ENCODE results near the gene GAD1.

GAD1 gene

DNA sequence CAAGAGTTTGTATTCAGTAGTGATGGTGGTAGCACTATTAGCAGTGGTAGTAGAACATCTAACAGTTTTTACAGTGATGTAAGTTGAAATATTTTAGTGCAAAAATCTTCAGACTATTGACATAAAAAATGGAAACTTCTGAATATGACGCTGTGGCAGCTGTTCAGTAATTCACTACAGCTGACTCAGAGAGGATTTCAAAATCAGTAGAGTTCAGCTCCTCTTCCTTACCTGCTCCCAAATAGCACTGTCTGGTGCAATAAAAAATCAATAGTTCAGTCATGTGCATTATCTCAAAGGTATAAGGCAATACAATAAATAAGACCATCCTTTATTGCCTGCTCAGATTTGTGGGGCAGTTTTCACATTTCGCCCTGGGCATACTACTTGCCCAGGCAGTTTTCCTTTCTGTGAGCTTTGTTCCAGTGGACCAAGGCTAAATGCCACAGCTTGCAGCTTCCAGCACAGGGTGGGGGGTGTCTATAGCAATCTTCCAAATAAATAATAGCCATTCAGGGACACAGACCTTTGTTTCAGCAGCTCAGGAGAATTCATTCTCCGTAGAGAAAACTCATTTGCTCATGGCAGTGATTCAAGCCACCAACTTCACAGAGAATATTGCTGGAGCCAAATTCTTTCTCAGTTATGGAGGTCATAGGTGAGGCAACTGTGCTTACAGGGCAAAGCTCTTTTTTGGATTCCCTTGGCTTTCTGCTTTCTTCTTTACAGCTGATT lies 78.5 kb downstream of the GAD1 start:
- Histone ChIP-seq H2AFZ (ENCODE audit: low read depth, low read length) (no peak overlapping the region), H3K27me3 (ENCODE audit: low read depth, low read length) (peaks cover 14% of the 10 kb centered on the region), H3K9me3 (ENCODE audit: insufficient read depth, low read length) (no peaks in the 10 kb centered on the region), H4K20me1 (ENCODE audit: insufficient read depth, low read length) (no peaks in the 10 kb centered on the region), H3K4me1 (ENCODE audit: low read length) (no peaks in the 10 kb centered on the region), H3K4me2 (ENCODE audit: low read length) (no peak overlapping the region), H3K4me3 (ENCODE audit: low read length) (no peak overlapping the region), H3K27ac (ENCODE audit: low read length) (no peak overlapping the region), H3K36me3 (replicated peaks; ENCODE audit: low read depth, low read length) (no peaks in the 10 kb centered on the region), H3K9ac (ENCODE audit: low read length) (no peak overlapping the region), H3K79me2 (ENCODE audit: low read length) (no peaks in the 10 kb centered on the region)
- TF ChIP-seq EZH2phosphoT487 (IDR thresholded peaks at IDR 0.05; ENCODE audit: low read depth) = no peak
- no peak for TF ChIP-seq CTCF (IDR thresholded peaks at IDR 0.05; ENCODE audit: low read depth, low read length)

DNA sequence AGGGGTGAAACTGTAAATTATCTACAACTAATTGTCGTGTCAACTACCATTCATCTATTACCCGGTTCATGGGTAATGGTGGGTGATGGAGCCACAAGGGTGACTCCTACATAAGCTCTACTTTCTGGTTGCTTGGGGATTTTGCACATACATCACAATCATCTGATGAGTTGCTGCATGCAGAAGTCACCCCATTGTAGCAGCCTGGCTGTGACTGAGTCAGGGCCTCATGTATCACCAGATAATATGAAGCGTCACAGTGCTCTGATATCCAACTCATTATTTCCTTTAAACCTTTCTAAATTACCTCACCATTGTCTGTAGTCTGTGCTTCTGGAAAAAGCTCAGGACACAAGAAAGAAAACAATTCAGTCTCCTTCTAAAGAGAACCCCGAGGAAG lies 79.9 kb downstream of the GAD1 start:
- Histone ChIP-seq H3K4me1 (ENCODE audit: low read length) (no peaks in the 10 kb centered on the region), H3K4me3 (ENCODE audit: low read length) (no peak overlapping the region), H4K20me1 (ENCODE audit: insufficient read depth, low read length) (no peaks in the 10 kb centered on the region), H3K79me2 (ENCODE audit: low read length) (no peaks in the 10 kb centered on the region), H3K9me3 (ENCODE audit: insufficient read depth, low read length) (no peaks in the 10 kb centered on the region), H2AFZ (ENCODE audit: low read depth, low read length) (no peak overlapping the region), H3K36me3 (replicated peaks; ENCODE audit: low read depth, low read length) (no peaks in the 10 kb centered on the region), H3K27me3 (ENCODE audit: low read depth, low read length) (peaks cover 9% of the 10 kb centered on the region), H3K27ac (ENCODE audit: low read length) (no peak overlapping the region), H3K4me2 (ENCODE audit: low read length) (no peak overlapping the region), H3K9ac (ENCODE audit: low read length) (no peak overlapping the region)
- TF ChIP-seq CTCF (IDR thresholded peaks at IDR 0.05; ENCODE audit: low read depth, low read length) (no peak), EZH2phosphoT487 (IDR thresholded peaks at IDR 0.05; ENCODE audit: low read depth) (no peak)

GRCh38 chr2:170897108-170897507 lies 80.4 kb downstream of the GAD1 start:
- H4K20me1 ChIP-seq (ENCODE audit: insufficient read depth, low read length) = no peaks in the 10 kb centered on the region
- H3K4me1 ChIP-seq (ENCODE audit: low read length) = no peaks in the 10 kb centered on the region
- no peak overlapping the region for H3K9ac ChIP-seq (ENCODE audit: low read length)
- no peaks in the 10 kb centered on the region for H3K9me3 ChIP-seq (ENCODE audit: insufficient read depth, low read length)
- no peak overlapping the region for H3K27ac ChIP-seq (ENCODE audit: low read length)
- no peak overlapping the region for H3K4me3 ChIP-seq (ENCODE audit: low read length)
- H3K79me2 ChIP-seq (ENCODE audit: low read length) = no peaks in the 10 kb centered on the region
- H3K4me2 ChIP-seq (ENCODE audit: low read length) = no peak overlapping the region
- H3K27me3 ChIP-seq (ENCODE audit: low read depth, low read length) = peaks cover 10% of the 10 kb centered on the region
- no peak for TF ChIP-seq EZH2phosphoT487 (IDR thresholded peaks at IDR 0.05; ENCODE audit: low read depth)
- no peak for TF ChIP-seq CTCF (IDR thresholded peaks at IDR 0.05; ENCODE audit: low read depth, low read length)
- H3K36me3 ChIP-seq (replicated peaks; ENCODE audit: low read depth, low read length) = no peaks in the 10 kb centered on the region
- H2AFZ ChIP-seq (ENCODE audit: low read depth, low read length) = no peak overlapping the region

- H3K9me3 ChIP-seq (ENCODE audit: insufficient read depth, low read length) = no peaks in the 10 kb centered on the region
- no peak overlapping the region for H3K4me3 ChIP-seq (ENCODE audit: low read length)
- H3K27ac ChIP-seq (ENCODE audit: low read length) = no peak overlapping the region
- no peak overlapping the region for H2AFZ ChIP-seq (ENCODE audit: low read depth, low read length)
- no peak overlapping the region for H3K9ac ChIP-seq (ENCODE audit: low read length)
- H3K4me1 ChIP-seq (ENCODE audit: low read length) = no peaks in the 10 kb centered on the region
- TF ChIP-seq CTCF (IDR thresholded peaks at IDR 0.05; ENCODE audit: low read depth, low read length) (no peak), EZH2phosphoT487 (IDR thresholded peaks at IDR 0.05; ENCODE audit: low read depth) (no peak)
- no peaks in the 10 kb centered on the region for H3K36me3 ChIP-seq (replicated peaks; ENCODE audit: low read depth, low read length)
- H3K79me2 ChIP-seq (ENCODE audit: low read length) = no peaks in the 10 kb centered on the region
- no peaks in the 10 kb centered on the region for H4K20me1 ChIP-seq (ENCODE audit: insufficient read depth, low read length)
- H3K4me2 ChIP-seq (ENCODE audit: low read length) = no peak overlapping the region
- H3K27me3 ChIP-seq (ENCODE audit: low read depth, low read length) = peaks cover 5% of the 10 kb centered on the region; the same call in 1 of the 2 replicates
These were observed 89.2 kb downstream of the GAD1 start for GRCh38 chr2:170905864-170906263.

All from OCI-LY3 (cell line).